CD8-positive, alpha-beta memory T cell (primary cell): ENCODE data around the gene ZFYVE21. TPM values are rescaled to one million over a fixed set of nuclear protein-coding genes. Genes with fewer than 3 reads are reported as not detected.

ENCODE experiments used
- CTCF ChIA-PET: fragments of 350-600 bp; sonication (Branson Sonifier 250); formaldehyde crosslinking; loops from one replicate; lab custom pipeline; 2021; ENCODE audit warnings: antibody characterized with exemption; lab: Charles Lee
- POLR2A ChIA-PET: fragments of 350-600 bp; sonication (Branson Sonifier 250); formaldehyde crosslinking; loops from one replicate; lab custom pipeline; 2021; ENCODE audit warnings: antibody characterized with exemption; lab: Charles Lee
- DNase-seq, 5 donors: peaks; one replicate each; pipeline versions ENCODE4 v3.0.0 to v3.0.0-alpha.2; 2020 to 2022; ENCODE audit warnings: mixed read lengths in 1 of 5
- H3K27ac ChIP-seq: one replicate; pipeline ENCODE4 v1.7.0; 2013; ENCODE audit warnings: low read depth, mild to moderate bottlenecking, low read length, moderate library complexity
- H3K27me3 ChIP-seq: 2 replicates; pipeline ENCODE4 v1.7.0; 2013; ENCODE audit warnings: low read length, mild to moderate bottlenecking; ENCODE audit not compliant: insufficient read depth, poor library complexity, severe bottlenecking
- H3K36me3 ChIP-seq: 2 replicates; pipeline ENCODE4 v1.7.0; 2013; ENCODE audit warnings: mild to moderate bottlenecking, low read length, moderate library complexity; ENCODE audit not compliant: insufficient read depth
- H3K4me1 ChIP-seq: 2 replicates; pipeline ENCODE4 v1.7.0; 2013; ENCODE audit warnings: mild to moderate bottlenecking, low read length, moderate library complexity; ENCODE audit not compliant: insufficient read depth
- H3K4me3 ChIP-seq: 2 replicates; pipeline ENCODE4 v1.7.0; 2013; ENCODE audit warnings: mild to moderate bottlenecking, low read length
- H3K9me3 ChIP-seq: 2 replicates; pipeline ENCODE4 v1.7.0; 2013; ENCODE audit warnings: mild to moderate bottlenecking, low read length
- H3K27ac Mint-ChIP-seq, 8 donors: one replicate each; pipeline ENCODE4 v1.8.0; 2020 to 2021; ENCODE audit warnings: mixed read lengths in 8 of 8, mild to moderate bottlenecking in 6 of 8, inconsistent platforms in 3 of 8, moderate library complexity in 3 of 8
- H3K27me3 Mint-ChIP-seq, 2 donors: one replicate each; pipeline ENCODE4 v1.8.0; 2020 to 2021; ENCODE audit warnings: mixed read lengths in 2 of 2, mild to moderate bottlenecking in 1 of 2, moderate library complexity in 1 of 2
- H3K36me3 Mint-ChIP-seq, 3 donors: one replicate each; pipeline ENCODE4 v1.8.0; 2020 to 2021; ENCODE audit warnings: mixed read lengths in 3 of 3, inconsistent platforms in 1 of 3, mild to moderate bottlenecking in 1 of 3
- H3K4me1 Mint-ChIP-seq, 3 donors: one replicate each; pipeline ENCODE4 v1.8.0; 2020 to 2021; ENCODE audit warnings: mixed read lengths in 3 of 3, inconsistent platforms in 1 of 3, mild to moderate bottlenecking in 1 of 3
- H3K4me3 Mint-ChIP-seq, 7 donors: one replicate each; pipeline ENCODE4 v1.8.0; 2020 to 2021; ENCODE audit warnings: mixed read lengths in 7 of 7, mild to moderate bottlenecking in 6 of 7, moderate library complexity in 4 of 7, inconsistent platforms in 2 of 7
- H3K9me3 Mint-ChIP-seq, 5 donors: one replicate each; pipeline ENCODE4 v1.8.0; 2020 to 2022; ENCODE audit warnings: mixed read lengths in 5 of 5, mild to moderate bottlenecking in 3 of 5, moderate library complexity in 2 of 5, inconsistent platforms in 1 of 5
- polyA plus RNA-seq: library from polyadenylated mRNA; unstranded; fragments of 300-500 nt; fragmentation: Illumina TruSeq; gene quantifications from one replicate; pipeline ENCODE4 v1.2.3, GENCODE V29; 2021
- total RNA-seq, 2 experiments: library from RNA; stranded (reverse); gene quantifications; one replicate each; pipeline ENCODE4 v1.2.3, GENCODE V29; 2021

The ZFYVE21 gene
- total and polyA plus RNA-seq, 3 experiments from 2014 or later: 15.1 to 18.1 (median 15.9) TPM

DNA sequence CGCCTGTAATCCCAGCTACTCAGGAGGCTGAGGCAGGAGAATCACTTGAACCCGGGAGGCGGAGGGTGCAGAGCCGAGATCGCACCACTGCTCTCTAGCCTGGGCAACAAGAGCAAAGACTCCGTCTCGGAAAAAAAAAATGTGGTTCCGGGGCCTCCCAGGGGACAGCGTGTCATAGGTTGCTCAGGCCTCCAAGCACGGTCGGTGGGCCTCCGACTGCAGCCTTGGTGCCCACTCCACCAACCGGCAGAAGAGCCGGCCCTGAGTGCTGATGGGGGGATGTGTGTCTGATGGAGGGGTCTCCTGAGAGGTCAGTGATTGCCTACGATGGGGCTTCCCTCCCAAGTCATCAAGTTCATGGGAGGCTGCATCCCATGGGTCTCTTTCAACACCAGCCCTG is 15.9 kb downstream of the ZFYVE21 start:
- Histone ChIP-seq H3K27ac (no peak overlapping the region), H3K9me3 (no peaks in the 10 kb centered on the region), H3K36me3 (peaks cover 11% of the 10 kb centered on the region), H3K4me3 (no peak overlapping the region), H3K4me1 (no peaks in the 10 kb centered on the region), H3K27me3 (no peaks in the 10 kb centered on the region)
- no peaks in the 10 kb centered on the region for H3K9me3 Mint-ChIP-seq
- ChIA-PET CTCF (interaction anchor here (1.5 to 1.9 kb wide), 2 partner anchors 15 to 170 kb away, joined by 3 to 4 read pairs; partner anchors contain the start of gene BAG5), POLR2A (interaction anchor here (0.7 kb wide), 1 partner anchor 13 kb away, joined by 4 read pairs; no protein-coding TSS in a partner anchor)
- H3K27me3 Mint-ChIP-seq: no peaks in the 10 kb centered on the region
- no peak overlapping the region for H3K4me3 Mint-ChIP-seq
- peak in 1 of 5 donors; percentile 33 for DNase-seq
- no peak overlapping the region for H3K27ac Mint-ChIP-seq
- no peaks in the 10 kb centered on the region for H3K4me1 Mint-ChIP-seq
- H3K36me3 Mint-ChIP-seq: peaks cover 0 to 58% (median 10%) of the 10 kb centered on the region in 3 donors

DNA sequence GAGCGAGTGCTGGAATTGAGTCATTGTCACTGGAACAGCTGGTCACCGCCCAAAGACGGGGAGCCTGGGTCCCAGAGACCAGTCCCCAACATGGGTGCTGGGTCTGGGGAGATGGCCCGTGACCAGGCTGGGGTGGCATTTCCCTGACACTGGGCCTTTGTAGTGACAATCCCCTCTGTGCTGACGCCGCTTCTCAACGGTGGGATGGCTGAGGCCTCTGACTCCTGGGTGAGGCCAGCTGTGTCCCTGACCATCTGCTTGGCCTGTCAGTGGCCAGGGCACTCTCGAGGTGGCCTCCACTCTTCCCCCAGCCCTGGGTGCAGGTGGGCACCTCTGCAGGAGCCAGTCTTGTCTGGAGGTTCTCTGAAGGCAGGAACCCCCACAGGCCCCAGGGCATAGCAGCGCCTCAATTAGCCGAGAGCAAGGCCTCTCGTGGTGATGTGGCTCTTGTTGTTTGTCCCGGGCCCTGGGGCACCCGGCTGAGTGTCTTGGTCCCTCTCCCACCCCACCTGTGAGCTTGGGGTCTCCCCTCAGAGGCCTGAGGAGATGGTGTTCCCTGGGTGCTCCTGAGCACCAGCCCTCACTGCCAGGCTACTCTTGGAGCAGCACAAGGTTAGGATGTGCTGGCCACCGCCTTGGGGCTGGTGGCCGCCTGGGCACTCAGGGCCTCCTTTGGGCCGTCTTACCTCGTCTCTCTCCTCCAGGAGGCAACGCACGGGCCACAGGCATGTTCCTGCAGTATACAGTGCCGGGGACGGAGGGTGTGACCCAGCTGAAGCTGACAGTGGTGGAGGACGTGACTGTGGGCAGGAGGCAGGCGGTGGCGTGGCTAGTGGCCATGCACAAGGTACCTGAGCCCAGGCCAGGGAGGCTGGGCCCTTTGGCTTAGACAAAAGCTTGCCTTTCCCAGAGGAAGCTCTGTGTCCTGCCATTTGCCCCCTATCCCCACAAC is 16.6 kb downstream of the ZFYVE21 start:
- Histone ChIP-seq H3K4me3 (no peak overlapping the region), H3K9me3 (no peaks in the 10 kb centered on the region), H3K4me1 (no peaks in the 10 kb centered on the region), H3K36me3 (peaks cover 11% of the 10 kb centered on the region), H3K27me3 (no peaks in the 10 kb centered on the region), H3K27ac (no peak overlapping the region)
- Mint-ChIP-seq H3K4me3 (no peak overlapping the region), H3K27me3 (no peaks in the 10 kb centered on the region), H3K27ac (peak overlapping the region in 3 of 8 donors; percentile 60 to 74 (median 69)), H3K36me3 (peaks cover 0 to 63% (median 10%) of the 10 kb centered on the region in 3 donors), H3K4me1 (no peaks in the 10 kb centered on the region), H3K9me3 (no peaks in the 10 kb centered on the region)
- ChIA-PET CTCF (interaction anchor here (0.9 to 1.9 kb wide), 3 partner anchors 14 to 191 kb away, joined by 3 to 4 read pairs (median 4); partner anchors contain the start of gene BAG5), POLR2A (no interaction called here)
- peak in 1 of 5 donors; percentile 43 for DNase-seq

DNA sequence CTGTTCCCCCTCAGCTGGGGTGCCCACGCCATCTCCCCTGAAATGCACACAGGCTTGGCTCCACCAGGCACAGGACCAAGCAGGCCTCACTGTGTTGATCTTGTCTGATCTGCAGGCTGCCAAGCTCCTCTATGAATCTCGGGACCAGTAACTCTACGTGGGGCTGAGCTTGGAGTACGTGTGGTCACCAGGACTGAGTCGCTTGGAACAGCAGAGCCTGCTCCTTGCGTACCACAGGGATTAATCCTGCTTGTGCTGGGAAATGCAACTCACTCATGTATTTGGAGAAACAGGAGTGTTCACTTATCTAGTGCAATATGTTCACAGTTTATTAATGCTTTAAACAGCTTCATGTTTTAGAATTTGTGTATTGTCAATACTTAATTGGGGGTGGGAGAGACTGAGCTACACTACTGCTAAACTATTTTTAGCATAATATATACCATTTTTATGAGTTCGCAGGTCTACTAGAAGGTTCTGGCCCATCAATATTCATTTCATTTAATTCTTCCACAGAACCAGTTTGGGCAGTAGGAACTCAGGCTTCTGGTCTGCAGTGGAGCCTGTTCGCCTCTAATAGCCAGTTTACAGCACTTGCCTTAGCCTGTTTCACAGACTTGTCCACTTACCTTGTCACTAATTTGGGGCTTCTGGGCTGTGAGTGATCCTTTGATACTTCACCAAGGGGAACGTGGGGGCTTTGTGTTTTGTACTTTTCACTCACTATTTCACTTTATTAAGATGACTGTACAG is 17.4 kb downstream of the ZFYVE21 start:
- H3K9me3 ChIP-seq: no peaks in the 10 kb centered on the region
- no peak overlapping the region for H3K27ac ChIP-seq
- no peaks in the 10 kb centered on the region for H3K27me3 ChIP-seq
- no peak for DNase-seq
- Mint-ChIP-seq H3K4me1 (no peaks in the 10 kb centered on the region), H3K9me3 (no peaks in the 10 kb centered on the region), H3K36me3 (peaks cover 0 to 72% (median 16%) of the 10 kb centered on the region in 3 donors), H3K4me3 (no peak overlapping the region), H3K27ac (peak overlapping the region in 4 of 8 donors; percentile 42 to 83 (median 55)), H3K27me3 (no peaks in the 10 kb centered on the region)
- no peaks in the 10 kb centered on the region for H3K4me1 ChIP-seq
- CTCF ChIA-PET: interaction anchor here (1.9 kb wide), 1 partner anchor 13 kb away, joined by 4 read pairs; no protein-coding TSS in a partner anchor
- H3K36me3 ChIP-seq: peaks cover 11% of the 10 kb centered on the region
- no peak overlapping the region for H3K4me3 ChIP-seq
- POLR2A ChIA-PET: no interaction called here

DNA sequence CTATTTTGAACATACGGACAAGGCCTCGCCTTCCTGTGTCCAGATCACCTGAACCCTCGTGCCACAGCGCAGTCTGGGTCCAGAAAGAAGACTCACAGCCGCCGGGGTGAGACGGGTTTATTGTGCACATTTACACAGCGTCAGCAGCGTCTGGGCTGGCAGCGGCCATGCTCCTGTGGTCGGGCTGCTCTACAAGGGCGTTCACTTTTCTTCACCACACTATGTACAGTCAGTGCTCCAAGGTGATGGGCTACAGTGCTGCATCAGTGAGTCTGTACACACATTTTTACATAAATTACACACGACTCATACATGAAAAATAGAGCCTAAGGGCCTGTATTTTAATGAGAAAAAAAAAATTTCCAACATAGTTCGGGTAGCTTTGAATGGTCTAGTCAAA is 18.0 kb downstream of the ZFYVE21 start:
- Histone ChIP-seq H3K36me3 (peaks cover 10% of the 10 kb centered on the region), H3K27me3 (no peaks in the 10 kb centered on the region), H3K27ac (no peak overlapping the region), H3K4me1 (no peaks in the 10 kb centered on the region), H3K9me3 (no peaks in the 10 kb centered on the region), H3K4me3 (no peak overlapping the region)
- peaks cover 0 to 74% (median 20%) of the 10 kb centered on the region in 3 donors for H3K36me3 Mint-ChIP-seq
- no peak overlapping the region for H3K4me3 Mint-ChIP-seq
- H3K27ac Mint-ChIP-seq: peak overlapping the region in 1 of 8 donors; percentile 44
- CTCF ChIA-PET: no interaction called here
- H3K4me1 Mint-ChIP-seq: no peaks in the 10 kb centered on the region
- POLR2A ChIA-PET: no interaction called here
- peak in 1 of 5 donors; percentile 33 for DNase-seq
- H3K27me3 Mint-ChIP-seq: no peaks in the 10 kb centered on the region
- no peaks in the 10 kb centered on the region for H3K9me3 Mint-ChIP-seq

DNA sequence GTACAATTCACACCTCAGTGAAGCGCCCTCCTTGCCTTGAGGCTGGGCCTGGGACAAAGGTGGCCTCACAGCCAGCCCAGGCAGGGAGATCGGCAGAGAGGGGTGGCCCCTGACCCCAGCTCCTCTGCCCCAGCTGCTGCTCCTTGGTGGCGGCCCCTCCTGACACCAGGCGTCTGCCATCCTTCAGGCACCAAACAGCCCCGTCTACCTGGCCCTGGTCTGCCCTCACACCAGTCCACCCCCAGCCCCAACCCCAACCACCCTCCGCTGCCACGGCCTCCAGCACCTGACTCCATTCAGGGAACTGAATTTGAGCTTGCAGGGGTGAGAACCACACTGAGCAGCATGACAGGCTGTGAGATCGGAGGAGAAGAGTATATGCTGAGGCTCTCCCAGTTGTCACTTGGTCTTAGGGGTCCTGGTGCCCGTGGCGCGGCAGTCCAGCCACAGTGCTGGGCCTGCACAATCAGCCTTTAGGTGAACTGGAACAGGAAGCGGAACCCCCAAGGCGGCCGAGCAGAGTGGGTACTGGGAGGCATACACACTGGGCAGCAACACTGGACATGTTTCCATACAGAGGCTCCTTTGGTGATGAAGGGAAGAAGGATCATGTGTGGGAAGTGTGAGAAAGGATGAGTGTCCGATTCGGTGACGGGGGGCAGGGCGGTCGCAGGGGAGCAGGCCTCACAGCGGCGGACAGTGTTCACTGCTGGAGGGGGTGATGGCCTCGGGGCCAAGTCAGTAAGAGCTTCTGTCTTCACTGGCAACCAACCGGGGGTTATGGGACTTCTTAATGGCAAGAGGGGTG is 18.7 kb downstream of the ZFYVE21 start:
- POLR2A ChIA-PET: no interaction called here
- H3K36me3 Mint-ChIP-seq: peaks cover 0 to 74% (median 20%) of the 10 kb centered on the region in 3 donors
- H3K27me3 ChIP-seq: no peaks in the 10 kb centered on the region
- CTCF ChIA-PET: no interaction called here
- DNase-seq: peak in 1 of 5 donors; percentile 44
- H3K4me1 ChIP-seq: no peaks in the 10 kb centered on the region
- H3K4me1 Mint-ChIP-seq: no peaks in the 10 kb centered on the region
- H3K36me3 ChIP-seq: peaks cover 4% of the 10 kb centered on the region
- H3K4me3 ChIP-seq: no peak overlapping the region
- no peak overlapping the region for H3K27ac ChIP-seq
- no peak overlapping the region for H3K27ac Mint-ChIP-seq
- H3K9me3 Mint-ChIP-seq: no peaks in the 10 kb centered on the region
- no peaks in the 10 kb centered on the region for H3K27me3 Mint-ChIP-seq
- no peaks in the 10 kb centered on the region for H3K9me3 ChIP-seq
- H3K4me3 Mint-ChIP-seq: no peak overlapping the region

DNA sequence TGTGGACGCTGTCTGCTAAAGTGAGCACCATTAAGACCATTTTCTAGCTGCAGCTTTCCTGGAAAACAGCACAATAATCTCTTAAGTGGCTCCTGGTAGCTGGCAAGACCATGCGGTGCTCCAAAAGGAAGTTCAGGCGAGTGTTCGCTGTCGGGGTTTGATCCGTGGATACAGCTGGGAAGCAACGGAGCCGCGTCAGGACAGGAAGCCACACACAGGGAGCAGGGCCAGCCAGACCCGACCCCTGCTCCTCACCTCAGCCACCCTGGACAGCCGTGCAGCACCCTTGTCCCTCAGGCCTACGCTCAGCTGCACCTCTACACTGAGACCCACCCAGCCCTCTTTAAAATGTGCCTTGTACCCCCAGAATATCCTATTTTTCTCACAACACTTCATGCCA is 19.4 kb downstream of the ZFYVE21 start:
- DNase-seq: peak in 1 of 5 donors; percentile 36
- H3K27ac Mint-ChIP-seq: no peak overlapping the region
- no peaks in the 10 kb centered on the region for H3K4me1 Mint-ChIP-seq
- no peaks in the 10 kb centered on the region for H3K36me3 ChIP-seq
- H3K4me3 ChIP-seq: no peak overlapping the region
- H3K9me3 ChIP-seq: no peaks in the 10 kb centered on the region
- H3K9me3 Mint-ChIP-seq: no peaks in the 10 kb centered on the region
- no peaks in the 10 kb centered on the region for H3K27me3 Mint-ChIP-seq
- no peak overlapping the region for H3K27ac ChIP-seq
- H3K27me3 ChIP-seq: no peaks in the 10 kb centered on the region
- POLR2A ChIA-PET: no interaction called here
- no peak overlapping the region for H3K4me3 Mint-ChIP-seq
- CTCF ChIA-PET: no interaction called here
- no peaks in the 10 kb centered on the region for H3K4me1 ChIP-seq
- H3K36me3 Mint-ChIP-seq: peaks cover 3 to 75% (median 17%) of the 10 kb centered on the region in 3 donors

DNA sequence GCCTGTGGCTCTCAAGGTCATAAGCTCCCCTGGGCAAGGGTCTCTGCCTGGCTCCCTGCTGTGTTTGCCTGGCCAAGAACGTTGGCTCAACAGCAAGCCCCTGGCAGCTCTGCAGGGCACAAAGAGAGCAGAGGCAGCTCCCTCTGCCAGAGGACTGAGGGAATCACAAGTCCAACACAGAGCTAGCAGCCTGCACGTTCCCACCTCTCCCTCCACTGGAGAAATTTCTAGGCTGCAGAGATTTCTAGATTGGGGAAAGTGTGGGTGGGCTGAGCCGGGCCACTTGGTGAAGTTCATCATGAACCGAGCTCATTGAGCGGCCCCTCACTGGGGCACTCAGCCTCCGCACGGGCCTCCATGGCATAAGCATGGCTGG is 19.8 kb downstream of the ZFYVE21 start:
- no peaks in the 10 kb centered on the region for H3K9me3 ChIP-seq
- ChIA-PET POLR2A (no interaction called here), CTCF (no interaction called here)
- DNase-seq: peak in 1 of 5 donors; percentile 13
- no peaks in the 10 kb centered on the region for H3K27me3 Mint-ChIP-seq
- H3K4me3 ChIP-seq: no peak overlapping the region
- H3K4me1 ChIP-seq: no peaks in the 10 kb centered on the region
- H3K9me3 Mint-ChIP-seq: no peaks in the 10 kb centered on the region
- no peaks in the 10 kb centered on the region for H3K36me3 ChIP-seq
- H3K4me1 Mint-ChIP-seq: no peaks in the 10 kb centered on the region
- H3K4me3 Mint-ChIP-seq: no peak overlapping the region
- H3K36me3 Mint-ChIP-seq: peaks cover 3 to 75% (median 18%) of the 10 kb centered on the region in 3 donors
- no peak overlapping the region for H3K27ac ChIP-seq
- no peak overlapping the region for H3K27ac Mint-ChIP-seq
- H3K27me3 ChIP-seq: no peaks in the 10 kb centered on the region
